BLaER1 treated with 17β-estradiol and CSF1 and Interleukin-3, amounts not matched to agents 10 nM and 100 nM (cell line): ENCODE results near the gene FNDC3B.

Source experiments
- H3K27ac ChIP-seq, 11 experiments: shearing (Covaris generic); formaldehyde crosslinking; 2 replicates each; pipeline ENCODE4 v1.8.1; 2022
- H3K27me3 ChIP-seq, 11 experiments: shearing (Covaris generic); formaldehyde crosslinking; 2 replicates each; pipeline ENCODE4 v1.8.1; 2022
- H3K36me3 ChIP-seq, 11 experiments: shearing (Covaris generic); formaldehyde crosslinking; 2 replicates each; pipeline ENCODE4 v1.8.1; 2022
- H3K4me1 ChIP-seq, 10 experiments: shearing (Covaris generic); formaldehyde crosslinking; 2 replicates each; pipeline ENCODE4 v1.8.1; 2022
- H3K4me2 ChIP-seq, 11 experiments: shearing (Covaris generic); formaldehyde crosslinking; 2 replicates each; pipeline ENCODE4 v1.8.1; 2022
- H3K4me3 ChIP-seq, 10 experiments: shearing (Covaris generic); formaldehyde crosslinking; 2 replicates each; pipeline ENCODE4 v1.8.1; 2022
- H3K9ac ChIP-seq, 11 experiments: shearing (Covaris generic); formaldehyde crosslinking; 2 replicates each; pipeline ENCODE4 v1.8.1; 2022
- H3K9me3 ChIP-seq, 11 experiments: shearing (Covaris generic); formaldehyde crosslinking; replicated peaks in 1 of 11; 2 replicates each; pipeline ENCODE4 v1.8.1; 2022
- H4K20me1 ChIP-seq, 11 experiments: shearing (Covaris generic); formaldehyde crosslinking; 2 replicates each; pipeline ENCODE4 v1.8.1; 2022
- Cebpa-rat ChIP-seq, 11 experiments: shearing (Covaris generic); IDR thresholded peaks; 2 replicates each; pipeline ENCODE4 v1.8.1; 2022

FNDC3B gene

GRCh38 chr3:172226831-172227230 is 187.5 kb downstream of the FNDC3B start:
- H3K9me3 ChIP-seq: no peaks in the 10 kb centered on the region; a peak in 1 of 22 replicates
- H3K4me3 ChIP-seq: no peak overlapping the region
- peaks cover 12 to 71% (median 35%) of the 10 kb centered on the region in 11 experiments; a peak in 21 of 22 replicates for H3K36me3 ChIP-seq
- no peaks in the 10 kb centered on the region for H3K27me3 ChIP-seq
- H4K20me1 ChIP-seq: peaks cover 0 to 46% (median 12%) of the 10 kb centered on the region in 11 experiments; a peak in 9 of 22 replicates
- no peak for TF ChIP-seq Cebpa-rat (IDR thresholded peaks at IDR 0.05)
- H3K4me1 ChIP-seq: peaks cover 0 to 16% (median 3%) of the 10 kb centered on the region in 10 experiments; a peak in 9 of 20 replicates
- no peak overlapping the region for H3K4me2 ChIP-seq
- no peak overlapping the region for H3K9ac ChIP-seq
- H3K27ac ChIP-seq: no peak overlapping the region

DNA sequence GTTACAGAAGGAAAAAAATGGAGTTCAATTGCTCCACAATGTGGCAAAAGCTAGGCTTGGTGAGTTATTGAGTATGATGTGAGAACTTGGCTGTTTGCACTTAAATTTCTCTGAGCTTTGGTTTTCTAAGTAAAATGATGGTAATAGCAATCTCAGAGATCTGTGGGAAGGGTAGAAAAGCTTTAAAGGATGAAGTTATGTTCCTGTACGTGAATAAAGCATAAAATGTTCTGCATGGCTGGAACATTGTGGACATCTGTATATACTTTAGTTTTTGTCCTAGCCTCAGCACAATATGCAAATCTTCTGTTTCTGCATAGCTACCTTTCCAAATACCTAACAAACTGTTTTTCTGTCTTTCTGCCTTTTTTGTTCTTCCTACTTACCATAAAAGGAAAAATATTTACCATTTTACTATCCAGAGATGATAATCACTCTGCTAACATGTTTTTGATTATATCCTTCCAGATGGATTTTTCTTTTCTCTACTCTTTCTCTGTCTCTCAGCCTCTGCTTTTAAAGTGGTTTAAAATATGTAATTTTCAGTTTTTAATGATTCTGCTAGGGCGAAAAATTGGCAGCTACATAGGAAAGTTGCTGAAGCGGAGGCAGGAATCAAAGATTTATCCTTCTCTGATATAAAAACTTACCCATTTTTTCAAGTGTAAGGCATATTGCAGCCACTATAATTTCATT is 188.1 kb downstream of the FNDC3B start:
- no peak for TF ChIP-seq Cebpa-rat (IDR thresholded peaks at IDR 0.05)
- Histone ChIP-seq H3K4me3 (no peak overlapping the region), H3K27ac (no peak overlapping the region), H3K4me2 (no peak overlapping the region), H4K20me1 (peaks cover 0 to 42% (median 6%) of the 10 kb centered on the region in 11 experiments; a peak in 9 of 22 replicates), H3K9me3 (no peaks in the 10 kb centered on the region; a peak in 1 of 22 replicates), H3K27me3 (no peaks in the 10 kb centered on the region), H3K4me1 (peaks cover 0 to 16% (median 2%) of the 10 kb centered on the region in 10 experiments; a peak in 9 of 20 replicates), H3K9ac (no peak overlapping the region), H3K36me3 (peaks cover 12 to 78% (median 35%) of the 10 kb centered on the region in 11 experiments; a peak in 21 of 22 replicates)

DNA sequence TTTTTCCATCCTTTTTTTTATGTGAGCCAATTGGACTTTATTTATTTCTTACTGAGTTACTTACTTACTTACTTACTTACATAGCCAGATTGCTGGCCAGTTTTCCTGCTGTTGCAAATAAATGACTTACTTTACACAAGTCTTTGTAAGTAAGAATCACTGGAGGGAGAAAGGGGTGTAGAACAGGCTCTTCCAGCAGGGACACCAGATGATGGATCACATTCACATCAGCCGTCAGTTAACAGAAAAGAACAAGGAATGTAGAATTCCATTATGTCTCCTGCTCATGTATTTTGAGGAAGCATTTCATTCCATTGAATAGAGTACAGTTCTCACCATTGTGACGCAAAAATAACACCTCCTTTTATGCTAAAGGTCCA is 188.6 kb downstream of the FNDC3B start:
- no peak overlapping the region for H3K27ac ChIP-seq
- no peak for TF ChIP-seq Cebpa-rat (IDR thresholded peaks at IDR 0.05)
- H3K4me2 ChIP-seq: no peak overlapping the region
- peaks cover 12 to 83% (median 38%) of the 10 kb centered on the region in 11 experiments; a peak in 21 of 22 replicates for H3K36me3 ChIP-seq
- H3K4me1 ChIP-seq: peaks cover 0 to 11% (median 2%) of the 10 kb centered on the region in 10 experiments; a peak in 9 of 20 replicates
- H3K9me3 ChIP-seq: no peaks in the 10 kb centered on the region; a peak in 1 of 22 replicates
- H3K9ac ChIP-seq: no peak overlapping the region
- H4K20me1 ChIP-seq: peaks cover 0 to 37% (median 3%) of the 10 kb centered on the region in 11 experiments; a peak in 6 of 22 replicates
- H3K4me3 ChIP-seq: no peak overlapping the region
- H3K27me3 ChIP-seq: no peaks in the 10 kb centered on the region

DNA sequence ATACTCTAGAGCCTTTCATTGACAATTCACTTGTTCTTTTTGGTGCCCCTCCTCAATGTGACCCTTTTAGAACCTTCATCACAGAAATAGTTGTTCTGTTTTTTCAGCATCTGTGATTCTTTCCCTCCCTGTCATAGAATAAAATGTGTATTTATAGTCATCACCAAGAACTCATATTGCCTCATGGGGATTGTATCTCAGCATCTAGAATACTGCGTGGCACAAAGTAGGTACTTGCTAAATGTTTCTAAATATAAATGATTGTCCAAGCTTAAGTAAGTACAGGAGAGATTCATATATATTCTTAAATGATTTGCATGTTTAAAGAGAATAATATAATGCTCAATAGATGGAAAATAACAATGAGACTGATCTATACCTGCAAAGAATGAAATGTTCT is 190.1 kb downstream of the FNDC3B start:
- Histone ChIP-seq H3K9ac (no peak overlapping the region), H3K27ac (no peak overlapping the region), H3K9me3 (no peaks in the 10 kb centered on the region; a peak in 1 of 22 replicates), H3K36me3 (peaks cover 12 to 93% (median 38%) of the 10 kb centered on the region in 11 experiments; a peak in 21 of 22 replicates), H3K4me1 (peaks cover 0 to 10% (median 0%) of the 10 kb centered on the region in 10 experiments; a peak in 6 of 20 replicates), H3K27me3 (no peaks in the 10 kb centered on the region), H3K4me3 (no peak overlapping the region), H4K20me1 (peaks cover 0 to 37% (median 1%) of the 10 kb centered on the region in 11 experiments; a peak in 6 of 22 replicates), H3K4me2 (peak overlapping the region in 2 of 11 experiments; percentile 20 to 25; a peak in 2 of 22 replicates)
- no peak for TF ChIP-seq Cebpa-rat (IDR thresholded peaks at IDR 0.05)

GRCh38 chr3:172231318-172231901 is 192.0 kb downstream of the FNDC3B start:
- H3K27me3 ChIP-seq: no peaks in the 10 kb centered on the region
- no peak for TF ChIP-seq Cebpa-rat (IDR thresholded peaks at IDR 0.05)
- H3K36me3 ChIP-seq: peaks cover 12 to 99% (median 38%) of the 10 kb centered on the region in 11 experiments; a peak in 21 of 22 replicates
- peaks cover 0 to 10% (median 0%) of the 10 kb centered on the region in 10 experiments; a peak in 6 of 20 replicates for H3K4me1 ChIP-seq
- no peak overlapping the region for H3K4me3 ChIP-seq
- no peak overlapping the region for H3K9ac ChIP-seq
- H4K20me1 ChIP-seq: peaks cover 0 to 41% (median under 1%) of the 10 kb centered on the region in 11 experiments; a peak in 7 of 22 replicates
- H3K9me3 ChIP-seq: no peaks in the 10 kb centered on the region
- H3K4me2 ChIP-seq: no peak overlapping the region
- no peak overlapping the region for H3K27ac ChIP-seq

DNA sequence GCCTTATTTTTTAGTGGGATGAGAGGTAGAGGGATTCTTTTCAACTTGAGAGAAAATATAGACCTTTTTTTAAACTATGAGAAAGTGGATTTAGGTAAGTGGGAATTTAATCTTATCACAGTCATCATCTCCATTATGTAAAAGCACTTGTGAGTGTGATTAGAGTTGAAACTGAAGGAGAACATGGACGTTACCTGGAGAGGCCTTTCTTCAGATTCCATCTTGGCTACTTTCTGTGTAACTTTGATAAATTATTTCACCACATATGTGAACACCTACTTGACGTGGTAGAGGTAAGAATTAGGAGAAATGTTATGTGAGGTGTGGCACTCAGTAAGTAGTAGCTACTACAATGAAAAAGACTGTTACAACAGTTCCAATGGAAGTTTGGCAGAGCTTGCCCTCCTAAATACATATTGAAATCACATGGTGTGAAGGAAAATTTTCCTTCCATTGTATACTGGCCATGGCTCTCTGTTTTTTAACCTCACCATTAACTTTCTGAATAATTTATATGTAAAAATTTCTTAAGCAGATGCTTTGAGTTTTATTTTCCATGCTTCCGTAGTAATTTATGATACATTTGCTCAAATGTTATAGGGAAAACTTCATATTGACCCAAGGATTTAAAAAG is 193.3 kb downstream of the FNDC3B start:
- Histone ChIP-seq H3K36me3 (peaks cover 5 to 90% (median 26%) of the 10 kb centered on the region in 11 experiments; a peak in 18 of 22 replicates), H3K27ac (no peak overlapping the region), H3K27me3 (no peaks in the 10 kb centered on the region), H3K9ac (no peak overlapping the region), H3K4me1 (peaks cover 0 to 10% (median 0%) of the 10 kb centered on the region in 10 experiments; a peak in 6 of 20 replicates), H3K9me3 (no peaks in the 10 kb centered on the region), H3K4me3 (no peak overlapping the region), H4K20me1 (peaks cover 0 to 43% (median 5%) of the 10 kb centered on the region in 11 experiments; a peak in 7 of 22 replicates), H3K4me2 (no peak overlapping the region)
- TF ChIP-seq Cebpa-rat (IDR thresholded peaks at IDR 0.05): no peak

GRCh38 chr3:172233474-172234277 is 194.3 kb downstream of the FNDC3B start:
- Histone ChIP-seq H4K20me1 (peaks cover 0 to 48% (median 6%) of the 10 kb centered on the region in 11 experiments; a peak in 7 of 22 replicates), H3K9ac (no peak overlapping the region), H3K27ac (no peak overlapping the region), H3K4me3 (no peak overlapping the region), H3K4me2 (no peak overlapping the region), H3K36me3 (peaks cover 10 to 88% (median 16%) of the 10 kb centered on the region in 11 experiments; a peak in 17 of 22 replicates), H3K9me3 (no peaks in the 10 kb centered on the region), H3K4me1 (peaks cover 0 to 8% (median 0%) of the 10 kb centered on the region in 10 experiments; a peak in 7 of 20 replicates), H3K27me3 (no peaks in the 10 kb centered on the region)
- TF ChIP-seq Cebpa-rat (IDR thresholded peaks at IDR 0.05): no peak

- Histone ChIP-seq H4K20me1 (peaks cover 0 to 57% (median 6%) of the 10 kb centered on the region in 11 experiments; a peak in 7 of 22 replicates), H3K9me3 (peaks cover 2 to 11% (median 10%) of the 10 kb centered on the region in 11 experiments; a peak in 20 of 22 replicates), H3K4me2 (no peak overlapping the region), H3K9ac (no peak overlapping the region), H3K4me1 (peaks cover 0 to 21% (median 5%) of the 10 kb centered on the region in 10 experiments; a peak in 9 of 20 replicates), H3K36me3 (peaks cover 11 to 72% (median 16%) of the 10 kb centered on the region in 11 experiments), H3K27ac (no peak overlapping the region), H3K27me3 (no peaks in the 10 kb centered on the region), H3K4me3 (no peak overlapping the region)
- no peak for TF ChIP-seq Cebpa-rat (IDR thresholded peaks at IDR 0.05)
These were observed 196.3 kb downstream of the FNDC3B start for GRCh38 chr3:172235698-172236097.
